HepG2 (cell line): ENCODE results near the gene CBLN3. TPM values are rescaled to one million over a fixed set of nuclear protein-coding genes. Genes with fewer than 3 reads are reported as not detected.

Source experiments
- ATAC-seq: fragments of 200-7000 bp; cut with Tn5 transposase; 3 replicates; pipeline ENCODE4 v1.9.1; 2020; ENCODE audit warnings: mild to moderate bottlenecking, moderate library complexity
- BruUV-seq: library from RNA; stranded (reverse); fragments of 400-500 nt; replicated peaks from 2 replicates; lab custom pipeline; 2021; lab: Mats Ljungman, UMichigan
- CTCF ChIA-PET: fragments of 300-600 bp; formaldehyde crosslinking; extraction: SDS; loops from one replicate; lab custom pipeline; 2021; ENCODE audit warnings: low total read pairs, inconsistent platforms, low intra/inter-chr PET ratio; lab: Yijun Ruan, JAX
- POLR2A ChIA-PET: fragments of 350-600 bp; sonication (Branson Sonifier 250); formaldehyde crosslinking; loops from one replicate; lab custom pipeline; 2020; ENCODE audit warnings: antibody characterized with exemption, inconsistent platforms; lab: Yijun Ruan, JAX
- DNase-seq: peaks from one replicate; pipeline ENCODE4 v3.0.0-alpha.2; 2015; ENCODE audit warnings: low spot score
- FAIRE-seq: peaks from 3 replicates; lab custom pipeline; 2011; peaks lifted over from hg19 to GRCh38; lab: Jason Lieb, UNC
- H2AFZ ChIP-seq: one replicate; pipeline ENCODE4 v1.6.1; 2011; ENCODE audit warnings: low read length, inconsistent platforms
- H3K27ac ChIP-seq: fragments of 300-600 bp; 3 replicates; pipeline ENCODE4 v1.8.0; 2011; ENCODE audit warnings: mixed run types, mild to moderate bottlenecking, mixed read lengths, low read length, inconsistent platforms; ENCODE audit not compliant: insufficient read depth; ENCODE audit errors: extremely low read length
- H3K27me3 ChIP-seq, 2 experiments: fragments of 200-600 bp in 1 of 2; 2 replicates in 1 of 2; 3 replicates in 1 of 2; pipeline versions ENCODE4 v1.6.0 to v1.8.0; 2011; ENCODE audit warnings: low read length in 2 of 2, mild to moderate bottlenecking in 2 of 2, moderate library complexity in 2 of 2, inconsistent platforms in 1 of 2; ENCODE audit not compliant: insufficient read depth in 2 of 2, control insufficient read depth in 1 of 2
- H3K36me3 ChIP-seq, 2 experiments: fragments of 200-600 bp in 1 of 2; replicated peaks in 1 of 2; 2 replicates in 1 of 2; 3 replicates in 1 of 2; pipeline versions ENCODE4 v1.5.1 to v1.8.0; 2011; ENCODE audit warnings: low read length in 2 of 2, inconsistent platforms in 1 of 2; ENCODE audit not compliant: insufficient read depth in 2 of 2, control insufficient read depth in 1 of 2
- H3K4me1 ChIP-seq: 2 replicates; pipeline ENCODE4 v1.5.1; 2012; ENCODE audit warnings: low read length, inconsistent platforms; ENCODE audit not compliant: insufficient read depth
- H3K4me2 ChIP-seq: 2 replicates; pipeline ENCODE4 v1.6.0; 2011; ENCODE audit warnings: low read depth, low read length, inconsistent platforms
- H3K4me3 ChIP-seq, 3 experiments: fragments of 200-600 bp in 1 of 3; sonication (generic), shearing (Covaris generic) in 1 of 3; replicated peaks in 1 of 3; 2 replicates each; pipeline ENCODE4 v1.5.1; 2011 to 2016; ENCODE audit warnings: low read length in 3 of 3, inconsistent platforms in 2 of 3, low read depth in 2 of 3, mild to moderate bottlenecking in 2 of 3, control low read depth in 1 of 3, mixed read lengths in 1 of 3; ENCODE audit not compliant: insufficient read depth in 1 of 3
- H3K79me2 ChIP-seq: one replicate; pipeline ENCODE4 v1.6.1; 2011; ENCODE audit warnings: low read length, inconsistent platforms; ENCODE audit not compliant: insufficient read depth
- H3K9ac ChIP-seq: 2 replicates; pipeline ENCODE4 v1.6.0; 2011; ENCODE audit warnings: mild to moderate bottlenecking, low read depth, low read length, inconsistent platforms; ENCODE audit not compliant: insufficient read depth
- H3K9me3 ChIP-seq: 2 replicates; pipeline ENCODE4 v1.5.1; 2012; ENCODE audit warnings: mild to moderate bottlenecking, low read length
- H4K20me1 ChIP-seq: 2 replicates; pipeline ENCODE4 v1.6.0; 2011; ENCODE audit warnings: inconsistent platforms, mild to moderate bottlenecking, low read length, moderate library complexity; ENCODE audit not compliant: insufficient read depth
- ATF4 ChIP-seq, 2 experiments: fragments of 450-650 bp in 1 of 2; sonication (generic) in 1 of 2; formaldehyde crosslinking; IDR thresholded peaks; 2 replicates each; pipeline versions ENCODE4 v1.5.0 to v1.8.0; 2020 to 2022; ENCODE audit warnings: mild to moderate bottlenecking in 1 of 2, missing genetic modification reagents in 1 of 2
- DR1 ChIP-seq: sonication (generic); formaldehyde crosslinking; IDR thresholded peaks from 2 replicates; pipeline ENCODE4 v1.8.0; 2021; ENCODE audit warnings: mild to moderate bottlenecking, missing genetic modification reagents, inconsistent platforms
- ELF4 ChIP-seq: sonication (generic); formaldehyde crosslinking; IDR thresholded peaks from 2 replicates; pipeline ENCODE4 v1.5.0; 2020; ENCODE audit warnings: missing genetic modification reagents, mild to moderate bottlenecking, moderate library complexity, borderline replicate concordance
- SMYD3 ChIP-seq: sonication (generic); formaldehyde crosslinking; IDR thresholded peaks from 2 replicates; pipeline ENCODE4 v1.8.1; 2023; ENCODE audit warnings: mild to moderate bottlenecking, missing genetic modification reagents
- UBTF ChIP-seq: sonication (generic); formaldehyde crosslinking; IDR thresholded peaks from 2 replicates; pipeline ENCODE4 v1.4.0; 2020; ENCODE audit warnings: mild to moderate bottlenecking, missing genetic modification reagents
- ZBTB39 ChIP-seq: sonication (generic); formaldehyde crosslinking; IDR thresholded peaks from 2 replicates; pipeline ENCODE4 v1.5.0; 2020; ENCODE audit warnings: missing genetic modification reagents
- ZHX2 ChIP-seq, 2 experiments: sonication (generic) in 1 of 2; formaldehyde crosslinking in 1 of 2; IDR thresholded peaks; 2 replicates each; pipeline versions ENCODE4 v1.6.1 to v1.9.0; 2014 to 2022; ENCODE audit warnings: antibody characterized with exemption in 1 of 2, borderline replicate concordance in 1 of 2, inconsistent platforms in 1 of 2, low read depth in 1 of 2, missing genetic modification reagents in 1 of 2
- ZMYM3 ChIP-seq: sonication (generic); formaldehyde crosslinking; IDR thresholded peaks from 2 replicates; pipeline ENCODE4 v1.5.1; 2020; ENCODE audit warnings: mild to moderate bottlenecking, missing genetic modification reagents
- ZNF207 ChIP-seq: fragments of 450-650 bp; IDR thresholded peaks from 2 replicates; pipeline ENCODE4 v1.6.1; 2016; ENCODE audit warnings: antibody characterized with exemption, borderline replicate concordance
- ZNF562 ChIP-seq: sonication (generic); formaldehyde crosslinking; IDR thresholded peaks from 2 replicates; pipeline ENCODE4 v1.8.0; 2022; ENCODE audit warnings: missing genetic modification reagents, borderline replicate concordance
- ZNF75D ChIP-seq: sonication (generic); formaldehyde crosslinking; IDR thresholded peaks from 2 replicates; pipeline ENCODE4 v1.8.1; 2023; ENCODE audit warnings: missing genetic modification reagents, mild to moderate bottlenecking, borderline replicate concordance
- WGBS: methylation state at CpG from one replicate; pipeline ENCODE4 v1.1.6; 2017; ENCODE audit warnings: low lambda C conversion rate; 5-methylcytosine and 5-hydroxymethylcytosine counted together
- in situ Hi-C: cut with HindIII; loops from 2 replicates; pipeline ENCODE4 v1.10.0; 2017; ENCODE audit warnings: low pct_unique_long_range_greater_than_20kb; ENCODE audit not compliant: extremely low pct_ligation_motif_present
- intact Hi-C: fragments of 100-400 bp; cut with micrococcal nuclease; formaldehyde crosslinking; loops from one replicate; pipeline ENCODE4 v1.10.0; 2022; ENCODE audit not compliant: unreplicated experiment
- polyA plus RNA-seq, 8 experiments: library from polyadenylated mRNA; depleted of rRNA in 3 of 8; stranded (reverse) in 7 of 8; unstranded in 1 of 8; fragments of >200 nt; fragmentation: Illumina TruSeq in 4 of 8; extraction: Trizol in 4 of 8; gene quantifications; 2 replicates each; pipeline versions ENCODE4 v1.2.1 to v1.2.3, GENCODE V29; 2011 to 2016; ENCODE audit warnings: low read depth in 4 of 8, missing spikeins in 1 of 8, mixed read lengths in 1 of 8; ENCODE audit not compliant: insufficient read depth in 1 of 8
- total RNA-seq, 5 experiments: library from RNA; depleted of rRNA; stranded (reverse); fragments of >200 nt; fragmentation: Illumina TruSeq; extraction: Trizol; gene quantifications; 2 replicates each; pipeline ENCODE4 v1.2.3, GENCODE V29; 2016; ENCODE audit warnings: low read depth in 1 of 5

The CBLN3 gene
- total and polyA plus RNA-seq, 2 of the 13 experiments (the other 11 are each of a cell fraction or from before 2014, with no cell fraction given) = 0.66 to 0.98 TPM

- intact Hi-C loops (no loop called here), in situ Hi-C loops (no loop called here)
- TF ChIP-seq DR1 (CRISPR knock-in tag) (no peak), ZMYM3 (CRISPR knock-in tag) (no peak), ZHX2 (IDR thresholded peaks at IDR 0.05; ENCODE audit: low read depth) (no peak), ZHX2 (CRISPR knock-in tag; IDR thresholded peaks at IDR 0.05; ENCODE audit: borderline replicate concordance) (no peak), ZNF75D (CRISPR knock-in tag) (no peak), ELF4 (CRISPR knock-in tag) (no peak), ZNF562 (CRISPR knock-in tag) (no peak), UBTF (CRISPR knock-in tag) (no peak), SMYD3 (CRISPR knock-in tag) (no peak), ZBTB39 (CRISPR knock-in tag) (no peak), ZNF207 (no peak), ATF4 (CRISPR knock-in tag; IDR thresholded peaks at IDR 0.05) (no peak)
- H3K36me3 ChIP-seq = no peaks in the 10 kb centered on the region
- H3K4me3 ChIP-seq = no peak overlapping the region
- H3K79me2 ChIP-seq = no peaks in the 10 kb centered on the region
- H3K9me3 ChIP-seq = no peaks in the 10 kb centered on the region
- no peak for FAIRE-seq
- ATAC-seq = no peak
- peaks cover 11 to 53% of the 10 kb centered on the region in 2 experiments; a peak in 4 of 5 replicates for H3K27me3 ChIP-seq
- BruUV-seq = no TSS peak
- H2AFZ ChIP-seq = no peak overlapping the region
- H4K20me1 ChIP-seq = no peaks in the 10 kb centered on the region
- no peak overlapping the region for H3K27ac ChIP-seq
- H3K4me1 ChIP-seq = peaks cover 39% of the 10 kb centered on the region
- H3K9ac ChIP-seq = no peak overlapping the region
- no peak for DNase-seq
- H3K4me2 ChIP-seq = no peak overlapping the region
- under 1% methylated on average over 3 of the region's 3 CpGs for WGBS
- CTCF ChIA-PET = no interaction called here
- POLR2A ChIA-PET = no interaction called here
Observed at GRCh38 chr14:24394275-24394674, 35.2 kb downstream of the CBLN3 start.
